ENCODE data around the gene ARL15. TPM values are rescaled to one million over a fixed set of nuclear protein-coding genes. Genes with fewer than 3 reads are reported as not detected.
"Not testable (repeated sequence)": the region's sequence is repeated elsewhere in the genome, so short reads cannot be mapped to it uniquely, and the experiment has no call there.

ARL15 gene
- total RNA-seq, 4 donors from 2014 or later, result 19.9 to 57.0 (median 36.9) TPM

DNA sequence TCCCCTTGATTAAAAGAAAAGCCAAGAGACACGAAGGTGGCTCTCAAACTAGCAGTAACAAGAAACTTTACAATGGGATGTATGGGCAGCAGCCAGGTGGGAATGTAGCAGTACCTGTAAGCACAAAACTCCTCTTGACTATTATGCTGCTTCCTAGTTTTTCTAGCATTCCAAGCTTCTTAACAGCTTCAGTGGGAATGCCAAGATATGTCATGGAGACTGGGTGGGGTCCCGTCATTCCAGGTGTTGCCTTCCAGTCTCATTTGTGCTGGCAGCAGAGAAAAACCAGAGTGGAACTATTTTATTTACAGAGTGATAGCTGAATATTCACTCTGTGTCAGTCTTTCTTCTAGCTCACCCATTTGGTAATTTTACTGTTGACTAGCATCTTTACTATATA, 236.6 kb downstream of the ARL15 start:
- no peaks in the 10 kb centered on the region for H3K9me3 ChIP-seq
- no peak overlapping the region for H3K27ac ChIP-seq
- peaks cover 7% of the 10 kb centered on the region for H3K4me1 ChIP-seq
- no peaks in the 10 kb centered on the region for H3K36me3 ChIP-seq
- no peaks in the 10 kb centered on the region for H3K27me3 ChIP-seq
- WGBS, result 45% methylated on average over 2 of the region's 2 CpGs
- no peak for DNase-seq (ENCODE audit: low spot score in 2 of 2)
- H3K4me3 ChIP-seq, result no peak overlapping the region
- TF ChIP-seq, protein P1, sequence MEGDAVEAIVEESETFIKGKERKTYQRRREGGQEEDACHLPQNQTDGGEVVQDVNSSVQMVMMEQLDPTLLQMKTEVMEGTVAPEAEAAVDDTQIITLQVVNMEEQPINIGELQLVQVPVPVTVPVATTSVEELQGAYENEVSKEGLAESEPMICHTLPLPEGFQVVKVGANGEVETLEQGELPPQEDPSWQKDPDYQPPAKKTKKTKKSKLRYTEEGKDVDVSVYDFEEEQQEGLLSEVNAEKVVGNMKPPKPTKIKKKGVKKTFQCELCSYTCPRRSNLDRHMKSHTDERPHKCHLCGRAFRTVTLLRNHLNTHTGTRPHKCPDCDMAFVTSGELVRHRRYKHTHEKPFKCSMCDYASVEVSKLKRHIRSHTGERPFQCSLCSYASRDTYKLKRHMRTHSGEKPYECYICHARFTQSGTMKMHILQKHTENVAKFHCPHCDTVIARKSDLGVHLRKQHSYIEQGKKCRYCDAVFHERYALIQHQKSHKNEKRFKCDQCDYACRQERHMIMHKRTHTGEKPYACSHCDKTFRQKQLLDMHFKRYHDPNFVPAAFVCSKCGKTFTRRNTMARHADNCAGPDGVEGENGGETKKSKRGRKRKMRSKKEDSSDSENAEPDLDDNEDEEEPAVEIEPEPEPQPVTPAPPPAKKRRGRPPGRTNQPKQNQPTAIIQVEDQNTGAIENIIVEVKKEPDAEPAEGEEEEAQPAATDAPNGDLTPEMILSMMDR (IDR thresholded peaks at IDR 0.05), result no peak
- TF ChIP-seq POLR2A (IDR thresholded peaks at IDR 0.05), result no peak

DNA sequence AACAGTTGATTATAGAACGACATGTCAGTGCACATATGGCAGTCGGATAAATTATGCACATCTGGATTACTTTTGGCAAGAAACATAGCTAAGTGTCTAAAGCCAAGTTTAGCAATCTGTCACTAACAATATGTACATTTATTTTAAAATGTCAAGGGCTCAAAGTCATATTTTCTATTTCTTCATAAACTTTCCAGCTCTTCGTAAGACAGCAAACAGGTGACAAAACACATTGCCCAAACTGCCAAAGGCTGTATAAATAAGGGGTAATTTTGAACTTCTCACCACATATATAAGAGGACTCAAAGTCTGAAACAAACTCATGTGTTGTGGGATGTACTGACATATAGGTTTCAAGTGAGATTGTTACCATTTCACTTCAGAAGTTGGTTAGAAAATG, 237.2 kb downstream of the ARL15 start:
- TF ChIP-seq POLR2AphosphoS5 (IDR thresholded peaks at IDR 0.05) (no peak), EP300 (IDR thresholded peaks at IDR 0.05) (no peak), POLR2A (IDR thresholded peaks at IDR 0.05) (no peak)
- TF ChIP-seq, protein P1 (IDR thresholded peaks at IDR 0.05), result no peak
- Histone ChIP-seq H3K27ac (no peak overlapping the region), H3K4me1 (peaks cover 7% of the 10 kb centered on the region), H3K9me3 (no peaks in the 10 kb centered on the region), H3K36me3 (no peaks in the 10 kb centered on the region), H3K4me3 (no peak overlapping the region), H3K27me3 (no peaks in the 10 kb centered on the region)
- DNase-seq (ENCODE audit: low spot score in 2 of 2), result no peak
- 36% methylated on average over 3 of the region's 3 CpGs for WGBS

DNA sequence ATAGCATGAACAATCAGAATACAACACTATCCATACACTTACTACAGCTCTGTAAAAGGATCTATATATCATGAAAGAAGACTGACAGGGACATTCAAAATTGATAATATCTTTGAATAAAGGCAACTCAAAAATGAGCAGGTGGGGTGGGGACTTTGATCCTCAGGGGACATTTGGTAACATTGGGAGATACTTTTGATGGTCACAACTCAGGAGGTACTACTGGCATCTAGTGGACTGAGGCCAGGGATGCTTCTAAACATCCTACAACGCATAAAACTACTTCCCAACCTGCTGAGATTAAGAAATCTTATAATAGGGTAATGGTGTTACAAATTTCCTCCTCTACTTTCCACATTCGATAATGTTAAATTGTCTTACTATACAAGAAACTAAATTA, 243.9 kb downstream of the ARL15 start:
- Histone ChIP-seq H3K27ac (no peak overlapping the region), H3K4me1 (no peaks in the 10 kb centered on the region), H3K36me3 (no peaks in the 10 kb centered on the region), H3K4me3 (no peak overlapping the region), H3K27me3 (no peaks in the 10 kb centered on the region), H3K9me3 (no peaks in the 10 kb centered on the region)
- no peak for DNase-seq (ENCODE audit: low spot score in 2 of 2)
- WGBS, result 94% methylated on average over 2 of the region's 2 CpGs
- TF ChIP-seq, protein P1 (IDR thresholded peaks at IDR 0.05), result no peak
- TF ChIP-seq POLR2AphosphoS5 (IDR thresholded peaks at IDR 0.05) (no peak), EP300 (IDR thresholded peaks at IDR 0.05) (no peak)

DNA sequence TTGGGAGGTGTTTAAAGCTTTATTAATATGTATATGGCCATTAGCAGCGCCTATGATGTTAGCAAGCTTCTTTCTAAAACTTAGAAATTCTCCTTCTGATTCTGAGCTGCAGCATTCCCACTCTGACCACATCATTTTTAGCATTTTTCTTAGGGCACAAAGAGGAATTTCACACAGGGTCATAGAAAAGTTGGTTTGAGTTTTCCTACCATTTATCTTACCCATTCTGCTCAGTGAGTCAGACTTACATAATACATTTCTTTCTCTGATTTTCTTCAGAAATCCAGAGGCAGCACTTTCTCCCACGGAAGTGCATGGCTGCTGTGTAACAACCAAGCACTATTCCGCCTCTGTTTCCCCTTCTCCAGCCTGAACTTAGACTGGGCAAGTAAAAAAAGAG, 246.6 kb downstream of the ARL15 start:
- WGBS, result 92% methylated on average over 3 of the region's 3 CpGs

DNA sequence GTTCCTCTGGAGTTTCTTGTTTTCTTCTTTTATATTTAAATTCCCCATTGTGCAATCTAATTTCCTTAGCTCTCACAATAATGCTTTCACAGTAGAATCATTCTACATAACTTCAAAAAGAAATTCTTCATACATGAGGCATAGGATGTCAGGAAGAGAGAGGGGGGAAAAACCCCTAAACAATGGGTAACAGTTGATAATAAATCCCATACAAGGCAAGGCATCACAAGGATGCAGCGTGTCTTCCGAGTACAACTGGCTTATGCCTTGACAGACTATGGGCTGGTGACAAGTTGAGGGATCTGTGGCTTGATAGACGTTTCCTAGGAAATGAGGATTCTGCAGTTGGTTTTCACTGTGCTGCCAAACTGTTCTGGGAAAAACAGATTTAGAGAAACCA, 247.4 kb downstream of the ARL15 start:
- Histone ChIP-seq H3K36me3 (no peaks in the 10 kb centered on the region), H3K4me3 (no peak overlapping the region), H3K27me3 (no peaks in the 10 kb centered on the region), H3K4me1 (no peaks in the 10 kb centered on the region), H3K9me3 (no peaks in the 10 kb centered on the region), H3K27ac (no peak overlapping the region)
- 56% methylated on average over 3 of the region's 3 CpGs for WGBS
- TF ChIP-seq EP300 (IDR thresholded peaks at IDR 0.05), result no peak
- TF ChIP-seq POLR2A (IDR thresholded peaks at IDR 0.05), result no peak
- no peak for TF ChIP-seq POLR2AphosphoS5 (IDR thresholded peaks at IDR 0.05)
- TF ChIP-seq, protein P1 (IDR thresholded peaks at IDR 0.05), result no peak
- DNase-seq (ENCODE audit: low spot score in 2 of 2), result no peak

More for the DNA sequence above, 246.6 kb downstream of the ARL15 start:
- Histone ChIP-seq H3K4me3 (no peak overlapping the region), H3K27me3 (no peaks in the 10 kb centered on the region), H3K9me3 (no peaks in the 10 kb centered on the region), H3K4me1 (no peaks in the 10 kb centered on the region), H3K36me3 (no peaks in the 10 kb centered on the region), H3K27ac (no peak overlapping the region)
- no peak for DNase-seq (ENCODE audit: low spot score in 2 of 2)
- TF ChIP-seq POLR2A (IDR thresholded peaks at IDR 0.05), result no peak
- no peak for TF ChIP-seq POLR2AphosphoS5 (IDR thresholded peaks at IDR 0.05)
- no peak for TF ChIP-seq EP300 (IDR thresholded peaks at IDR 0.05)
- TF ChIP-seq, protein P1 (IDR thresholded peaks at IDR 0.05), result no peak

DNA sequence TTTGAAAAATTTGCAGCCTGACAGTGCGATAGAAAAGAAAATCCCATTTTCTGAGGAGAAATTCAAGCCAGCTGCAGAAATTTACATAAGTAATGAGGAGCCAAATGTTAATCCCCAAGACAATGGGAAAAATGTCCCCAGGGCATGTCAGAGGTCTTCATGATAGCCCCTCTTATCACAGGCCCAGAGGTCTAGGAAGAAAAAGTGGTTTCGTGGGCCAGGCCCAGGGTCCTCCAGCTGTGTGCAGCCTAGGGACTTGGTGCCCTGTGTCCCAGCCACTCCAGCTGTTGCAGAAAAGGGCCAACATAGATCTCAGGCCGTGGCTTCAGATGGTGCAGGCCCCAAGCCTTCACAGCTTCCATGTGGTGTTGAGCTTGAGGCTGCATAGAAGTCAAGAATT, 249.5 kb downstream of the ARL15 start:
- H3K27me3 ChIP-seq; DNase-seq (ENCODE audit: low spot score in 2 of 2): not testable (repeated sequence)
- 74% methylated on average over 3 of the region's 3 CpGs for WGBS

More for the DNA sequence above, 249.5 kb downstream of the ARL15 start:
- not testable (repeated sequence) for H3K9me3 ChIP-seq, H3K4me1 ChIP-seq, H3K27ac ChIP-seq, H3K4me3 ChIP-seq, H3K36me3 ChIP-seq
